Measurements from ENCODE around the gene MYO9B. TPM values are rescaled to one million over a fixed set of nuclear protein-coding genes. Genes with fewer than 3 reads are reported as not detected.
"Not testable (repeated sequence)": the region's sequence is repeated elsewhere in the genome, so short reads cannot be mapped to it uniquely, and the experiment has no call there.

MYO9B gene
- total RNA-seq, 1 experiment from 2014 or later = 39.9 TPM

DNA sequence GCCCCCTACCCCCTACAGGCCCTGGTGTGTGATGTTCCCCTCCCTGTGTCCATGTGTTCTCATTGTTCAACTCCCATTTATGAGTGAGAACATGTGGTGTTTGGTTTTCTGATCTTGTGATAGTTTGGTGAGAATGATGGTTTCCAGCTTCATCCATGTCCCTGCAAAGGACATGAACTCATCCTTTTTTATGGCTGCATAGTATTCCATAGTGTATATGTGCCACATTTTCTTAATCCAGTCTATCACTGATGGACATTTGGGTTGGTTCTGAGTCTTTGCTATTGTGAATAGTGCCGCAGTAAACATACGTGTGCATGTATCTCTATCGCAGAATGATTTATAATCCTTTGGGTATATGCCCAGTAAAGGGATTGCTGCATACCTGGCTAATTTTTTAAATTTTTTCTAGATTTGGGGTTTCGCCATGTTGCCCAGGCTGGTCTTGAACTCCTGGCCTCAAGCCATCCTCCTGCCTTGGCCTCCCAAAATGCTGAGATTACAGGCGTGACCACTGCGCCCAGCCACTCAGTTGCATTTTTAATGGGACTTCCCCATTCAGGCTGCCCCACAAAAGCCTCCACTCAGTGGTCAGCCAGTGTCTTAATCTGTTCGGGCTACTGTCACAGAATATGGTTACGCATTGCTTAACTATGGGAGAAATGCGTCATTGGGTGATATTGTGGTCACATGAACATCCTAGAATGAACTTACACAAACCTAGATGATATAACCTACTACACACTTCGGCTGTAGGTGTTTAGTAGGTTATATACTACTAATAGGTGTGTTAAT lies 62.7 kb downstream of the MYO9B start:
- H3K36me3 ChIP-seq = peaks cover 34% of the 10 kb centered on the region
- DNase-seq (ENCODE audit: low read depth in 1 of 2, low spot score in 2 of 2); H3K9me3 ChIP-seq (replicated peaks); H3K27me3 ChIP-seq (replicated peaks); H3K27ac ChIP-seq; H3K4me3 ChIP-seq: not testable (repeated sequence)
- H3K4me1 ChIP-seq (replicated peaks) = peaks cover 34% of the 10 kb centered on the region

- no peak overlapping the region for H3K27ac ChIP-seq
- H3K27me3 ChIP-seq (replicated peaks) = no peaks in the 10 kb centered on the region
- peaks cover 28% of the 10 kb centered on the region for H3K36me3 ChIP-seq
- no peaks in the 10 kb centered on the region for H3K9me3 ChIP-seq (replicated peaks)
- no peak for DNase-seq (ENCODE audit: low read depth in 1 of 2, low spot score in 2 of 2)
- H3K4me1 ChIP-seq (replicated peaks) = peaks cover 27% of the 10 kb centered on the region
- H3K4me3 ChIP-seq = no peak overlapping the region
These were observed 63.5 kb downstream of the MYO9B start for GRCh38 chr19:17138937-17139598.

DNA sequence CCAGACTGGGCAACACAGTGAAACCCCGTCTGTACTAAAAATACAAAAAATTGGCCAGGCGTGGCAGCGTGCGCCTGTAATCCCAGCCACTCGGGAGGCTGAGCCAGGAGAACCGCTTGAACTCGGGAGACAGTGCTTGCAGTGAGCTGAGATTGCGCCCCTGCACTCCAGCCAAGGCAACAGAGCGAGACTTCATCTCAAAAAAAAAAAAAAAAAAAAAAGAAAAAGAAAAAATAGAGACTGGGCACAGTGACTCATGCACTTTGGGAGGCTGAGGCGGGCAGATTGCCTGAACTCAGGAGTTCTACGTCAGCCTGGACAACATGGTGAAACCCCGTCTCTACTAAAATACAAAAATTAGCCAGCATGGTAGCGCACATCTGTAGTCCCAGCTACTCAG lies 69.2 kb downstream of the MYO9B start:
- not testable (repeated sequence) for DNase-seq (ENCODE audit: low read depth in 1 of 2, low spot score in 2 of 2); H3K27me3 ChIP-seq (replicated peaks); H3K9me3 ChIP-seq (replicated peaks); H3K27ac ChIP-seq; H3K4me3 ChIP-seq; H3K4me1 ChIP-seq (replicated peaks)
- H3K36me3 ChIP-seq = peaks cover 56% of the 10 kb centered on the region

- Histone ChIP-seq H3K36me3 (peaks cover 60% of the 10 kb centered on the region), H3K27me3 (replicated peaks) (no peaks in the 10 kb centered on the region), H3K4me1 (replicated peaks) (no peaks in the 10 kb centered on the region), H3K9me3 (replicated peaks) (no peaks in the 10 kb centered on the region), H3K27ac (no peak overlapping the region), H3K4me3 (no peak overlapping the region)
- no peak for DNase-seq (ENCODE audit: low read depth in 1 of 2, low spot score in 2 of 2)
These were observed 70.2 kb downstream of the MYO9B start for GRCh38 chr19:17145546-17146497.

- Histone ChIP-seq H3K9me3 (replicated peaks) (no peaks in the 10 kb centered on the region), H3K27me3 (replicated peaks) (no peaks in the 10 kb centered on the region), H3K4me1 (replicated peaks) (no peaks in the 10 kb centered on the region), H3K27ac (no peak overlapping the region), H3K4me3 (no peak overlapping the region), H3K36me3 (peaks cover 66% of the 10 kb centered on the region)
- no peak for DNase-seq (ENCODE audit: low read depth in 1 of 2, low spot score in 2 of 2)
These were observed 72.6 kb downstream of the MYO9B start for GRCh38 chr19:17148130-17148529.

DNA sequence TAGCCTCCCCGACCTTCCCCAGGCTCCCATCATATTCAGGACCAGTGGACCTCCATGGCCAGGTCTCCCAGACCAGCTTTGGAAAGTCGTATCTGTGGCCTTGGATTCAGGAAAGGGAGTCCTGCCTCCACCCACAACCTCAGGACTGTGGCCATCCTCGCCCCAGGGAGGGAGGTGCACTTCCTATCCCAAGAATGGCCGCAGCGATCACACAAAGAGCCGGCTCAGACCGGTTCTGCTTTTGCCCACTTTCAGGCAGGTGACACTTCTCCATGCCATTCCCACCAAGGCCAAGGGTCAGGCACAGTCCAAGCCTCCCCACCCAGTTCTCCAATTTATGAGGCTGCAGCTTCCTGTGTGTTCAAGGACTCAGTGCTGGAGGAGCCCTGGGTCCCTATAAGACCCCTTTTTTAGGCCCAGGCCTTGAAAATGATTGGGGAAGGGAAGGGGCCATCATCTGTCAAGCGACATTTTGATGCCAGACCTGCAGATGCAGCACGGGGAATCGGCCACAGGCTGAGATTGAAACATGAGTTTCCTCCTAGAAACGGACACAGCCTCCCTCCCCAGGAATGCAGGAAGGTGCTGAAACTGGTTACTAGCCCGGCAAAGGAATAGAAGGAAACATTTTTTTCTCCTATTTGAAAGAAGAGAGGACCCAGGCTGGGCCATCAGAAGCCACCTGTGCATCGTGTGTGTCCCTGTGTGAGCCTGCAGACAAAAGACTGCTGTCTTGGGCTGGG lies 74.0 kb downstream of the MYO9B start:
- peaks cover 80% of the 10 kb centered on the region for H3K36me3 ChIP-seq
- H3K27ac ChIP-seq = no peak overlapping the region
- DNase-seq (ENCODE audit: low read depth in 1 of 2, low spot score in 2 of 2) = no peak
- no peaks in the 10 kb centered on the region for H3K4me1 ChIP-seq (replicated peaks)
- no peaks in the 10 kb centered on the region for H3K27me3 ChIP-seq (replicated peaks)
- H3K9me3 ChIP-seq (replicated peaks) = no peaks in the 10 kb centered on the region
- no peak overlapping the region for H3K4me3 ChIP-seq

GRCh38 chr19:17153996-17154395 lies 78.4 kb downstream of the MYO9B start:
- Histone ChIP-seq H3K27ac (no peak overlapping the region), H3K4me3 (no peak overlapping the region), H3K36me3 (peaks cover 87% of the 10 kb centered on the region), H3K4me1 (replicated peaks) (no peaks in the 10 kb centered on the region), H3K9me3 (replicated peaks) (no peaks in the 10 kb centered on the region), H3K27me3 (replicated peaks) (no peaks in the 10 kb centered on the region)
- DNase-seq (ENCODE audit: low read depth in 1 of 2, low spot score in 2 of 2) = no peak

DNA sequence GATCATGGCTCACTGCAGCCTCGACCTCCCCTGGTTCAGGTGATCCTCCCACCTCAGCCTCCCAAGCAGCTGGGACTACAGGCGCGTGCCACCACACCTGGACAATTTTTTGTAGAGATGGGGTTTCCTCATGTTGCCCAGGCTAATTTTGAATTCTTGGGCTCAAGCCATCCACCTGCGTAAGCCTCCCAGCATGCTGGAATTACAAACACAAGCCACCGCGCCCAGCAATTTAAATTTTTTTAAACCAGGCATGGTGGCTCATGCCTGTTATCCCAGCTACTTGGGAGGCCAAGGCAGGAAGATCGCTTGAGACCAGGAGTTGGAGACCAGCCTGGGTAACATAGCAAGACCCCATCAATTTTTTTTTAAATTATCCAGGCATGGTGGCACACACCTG lies 79.7 kb downstream of the MYO9B start:
- no peaks in the 10 kb centered on the region for H3K9me3 ChIP-seq (replicated peaks)
- H3K27ac ChIP-seq = no peak overlapping the region
- H3K4me3 ChIP-seq = no peak overlapping the region
- H3K27me3 ChIP-seq (replicated peaks) = no peaks in the 10 kb centered on the region
- DNase-seq (ENCODE audit: low read depth in 1 of 2, low spot score in 2 of 2) = no peak
- H3K4me1 ChIP-seq (replicated peaks) = no peaks in the 10 kb centered on the region
- H3K36me3 ChIP-seq = peaks cover 86% of the 10 kb centered on the region

- no peaks in the 10 kb centered on the region for H3K27me3 ChIP-seq (replicated peaks)
- H3K4me1 ChIP-seq (replicated peaks) = no peaks in the 10 kb centered on the region
- no peaks in the 10 kb centered on the region for H3K9me3 ChIP-seq (replicated peaks)
- H3K36me3 ChIP-seq = peaks cover 85% of the 10 kb centered on the region
- no peak for DNase-seq (ENCODE audit: low read depth in 1 of 2, low spot score in 2 of 2)
- no peak overlapping the region for H3K4me3 ChIP-seq
- no peak overlapping the region for H3K27ac ChIP-seq
These were observed 80.8 kb downstream of the MYO9B start for GRCh38 chr19:17156296-17156946.

- no peaks in the 10 kb centered on the region for H3K9me3 ChIP-seq (replicated peaks)
- H3K36me3 ChIP-seq = peaks cover 86% of the 10 kb centered on the region
- H3K27ac ChIP-seq = no peak overlapping the region
- DNase-seq (ENCODE audit: low read depth in 1 of 2, low spot score in 2 of 2) = no peak
- H3K27me3 ChIP-seq (replicated peaks) = no peaks in the 10 kb centered on the region
- H3K4me3 ChIP-seq = no peak overlapping the region
- no peaks in the 10 kb centered on the region for H3K4me1 ChIP-seq (replicated peaks)
These were observed 81.3 kb downstream of the MYO9B start for GRCh38 chr19:17156947-17157302.

GRCh38 chr19:17158584-17158983 lies 83.0 kb downstream of the MYO9B start:
- Histone ChIP-seq H3K9me3 (replicated peaks) (no peaks in the 10 kb centered on the region), H3K27ac (no peak overlapping the region), H3K27me3 (replicated peaks) (no peaks in the 10 kb centered on the region), H3K4me1 (replicated peaks) (no peaks in the 10 kb centered on the region), H3K4me3 (no peak overlapping the region), H3K36me3 (peaks cover 88% of the 10 kb centered on the region)
- no peak for DNase-seq (ENCODE audit: low read depth in 1 of 2, low spot score in 2 of 2)

DNA sequence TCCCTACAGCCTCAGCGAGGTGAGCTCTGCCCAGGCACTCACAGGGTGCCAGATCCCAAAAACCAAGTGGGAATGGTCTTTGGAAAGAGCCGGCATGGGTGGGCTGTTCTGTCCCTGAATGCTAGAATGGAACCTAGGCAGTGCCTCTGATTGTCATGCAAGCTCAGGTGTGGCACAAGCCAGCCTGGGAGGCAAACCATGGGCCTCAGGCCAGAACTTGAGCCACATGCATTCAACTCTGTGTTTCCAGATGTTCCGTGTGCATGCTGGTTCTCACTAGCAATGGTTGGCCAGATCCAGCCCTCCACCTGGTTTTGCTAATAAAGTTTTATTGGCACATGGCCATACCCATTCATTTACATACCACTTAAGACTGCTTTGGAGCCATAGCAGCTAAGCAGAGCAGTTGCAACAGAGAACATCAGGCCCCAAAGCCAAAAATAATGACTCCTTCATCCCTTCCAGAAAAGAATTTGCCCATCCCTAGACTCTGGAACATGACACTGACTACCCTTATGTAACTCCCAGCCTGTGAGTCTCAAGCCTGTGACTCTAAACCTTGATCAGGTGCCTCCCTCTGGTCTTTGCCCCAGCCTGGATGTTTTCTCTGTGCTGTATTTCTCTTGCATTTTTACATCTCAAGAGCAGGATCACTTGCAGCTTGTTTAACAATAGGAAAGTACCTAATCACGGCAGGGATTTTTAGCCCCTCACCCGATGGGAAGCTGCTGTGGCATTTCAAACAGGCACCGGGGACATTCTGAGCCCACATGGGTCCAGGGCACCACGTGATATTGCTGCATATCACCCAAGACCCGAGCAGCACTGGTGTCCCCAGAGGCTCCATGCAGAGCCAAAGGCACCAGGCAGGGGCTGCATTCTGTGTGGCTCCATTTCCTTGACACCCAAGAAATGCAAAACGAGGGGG lies 84.2 kb downstream of the MYO9B start:
- no peaks in the 10 kb centered on the region for H3K9me3 ChIP-seq (replicated peaks)
- no peaks in the 10 kb centered on the region for H3K27me3 ChIP-seq (replicated peaks)
- no peak overlapping the region for H3K27ac ChIP-seq
- no peaks in the 10 kb centered on the region for H3K4me1 ChIP-seq (replicated peaks)
- no peak overlapping the region for H3K4me3 ChIP-seq
- H3K36me3 ChIP-seq = peaks cover 88% of the 10 kb centered on the region
- DNase-seq (ENCODE audit: low read depth in 1 of 2, low spot score in 2 of 2) = no peak

All from SJSA1 (cell line).